ENCODE measurements around the gene PRSS3.

- TF ChIP-seq ETV6 (CRISPR knock-in tag; IDR thresholded peaks at IDR 0.05) (no peak), NFE2L1 (CRISPR knock-in tag; IDR thresholded peaks at IDR 0.05) (no peak), E2F1 (CRISPR knock-in tag; IDR thresholded peaks at IDR 0.05) (no peak), TCF7 (CRISPR knock-in tag; IDR thresholded peaks at IDR 0.05; ENCODE audit: low read depth) (no peak), OVOL2 (CRISPR knock-in tag; IDR thresholded peaks at IDR 0.05; ENCODE audit: borderline replicate concordance) (no peak)
- TF ChIP-seq, protein P1, sequence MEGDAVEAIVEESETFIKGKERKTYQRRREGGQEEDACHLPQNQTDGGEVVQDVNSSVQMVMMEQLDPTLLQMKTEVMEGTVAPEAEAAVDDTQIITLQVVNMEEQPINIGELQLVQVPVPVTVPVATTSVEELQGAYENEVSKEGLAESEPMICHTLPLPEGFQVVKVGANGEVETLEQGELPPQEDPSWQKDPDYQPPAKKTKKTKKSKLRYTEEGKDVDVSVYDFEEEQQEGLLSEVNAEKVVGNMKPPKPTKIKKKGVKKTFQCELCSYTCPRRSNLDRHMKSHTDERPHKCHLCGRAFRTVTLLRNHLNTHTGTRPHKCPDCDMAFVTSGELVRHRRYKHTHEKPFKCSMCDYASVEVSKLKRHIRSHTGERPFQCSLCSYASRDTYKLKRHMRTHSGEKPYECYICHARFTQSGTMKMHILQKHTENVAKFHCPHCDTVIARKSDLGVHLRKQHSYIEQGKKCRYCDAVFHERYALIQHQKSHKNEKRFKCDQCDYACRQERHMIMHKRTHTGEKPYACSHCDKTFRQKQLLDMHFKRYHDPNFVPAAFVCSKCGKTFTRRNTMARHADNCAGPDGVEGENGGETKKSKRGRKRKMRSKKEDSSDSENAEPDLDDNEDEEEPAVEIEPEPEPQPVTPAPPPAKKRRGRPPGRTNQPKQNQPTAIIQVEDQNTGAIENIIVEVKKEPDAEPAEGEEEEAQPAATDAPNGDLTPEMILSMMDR (IDR thresholded peaks at IDR 0.05): no peak
Measured at GRCh38 chr9:33748633-33749304, 46.6 kb upstream of the PRSS3 start.

Data from WTC11 (cell line).